ENCODE results near the gene UROS.

The UROS gene

DNA sequence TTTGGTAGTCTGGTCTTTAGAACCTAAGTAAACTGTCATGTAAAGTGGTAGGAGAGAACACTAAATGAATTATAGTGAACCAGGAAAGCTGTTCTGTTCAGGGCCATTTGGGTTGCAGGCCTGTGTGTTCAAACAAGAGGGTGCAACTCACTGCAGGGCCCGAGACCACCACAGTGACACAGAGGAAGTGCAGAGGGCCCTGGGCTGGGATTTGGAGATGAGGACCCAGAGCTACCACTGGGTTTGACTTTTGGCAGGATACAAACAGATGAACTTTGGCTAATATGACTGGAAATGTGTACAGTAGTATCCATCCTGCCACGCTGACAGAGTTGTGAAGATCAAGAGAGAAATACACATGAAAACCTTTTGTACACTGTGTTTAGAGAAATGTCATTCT lies 57.2 kb downstream of the UROS start:
- Mint-ChIP-seq H3K4me3 (no peak overlapping the region), H3K9me3 (no peaks in the 10 kb centered on the region), H3K27ac (no peak overlapping the region), H3K27me3 (ENCODE audit: low read depth) (no peaks in the 10 kb centered on the region), H3K36me3 (ENCODE audit: low read depth) (peaks cover 63% of the 10 kb centered on the region), H3K4me1 (peaks cover 23% of the 10 kb centered on the region)
- TF ChIP-seq, protein P1, sequence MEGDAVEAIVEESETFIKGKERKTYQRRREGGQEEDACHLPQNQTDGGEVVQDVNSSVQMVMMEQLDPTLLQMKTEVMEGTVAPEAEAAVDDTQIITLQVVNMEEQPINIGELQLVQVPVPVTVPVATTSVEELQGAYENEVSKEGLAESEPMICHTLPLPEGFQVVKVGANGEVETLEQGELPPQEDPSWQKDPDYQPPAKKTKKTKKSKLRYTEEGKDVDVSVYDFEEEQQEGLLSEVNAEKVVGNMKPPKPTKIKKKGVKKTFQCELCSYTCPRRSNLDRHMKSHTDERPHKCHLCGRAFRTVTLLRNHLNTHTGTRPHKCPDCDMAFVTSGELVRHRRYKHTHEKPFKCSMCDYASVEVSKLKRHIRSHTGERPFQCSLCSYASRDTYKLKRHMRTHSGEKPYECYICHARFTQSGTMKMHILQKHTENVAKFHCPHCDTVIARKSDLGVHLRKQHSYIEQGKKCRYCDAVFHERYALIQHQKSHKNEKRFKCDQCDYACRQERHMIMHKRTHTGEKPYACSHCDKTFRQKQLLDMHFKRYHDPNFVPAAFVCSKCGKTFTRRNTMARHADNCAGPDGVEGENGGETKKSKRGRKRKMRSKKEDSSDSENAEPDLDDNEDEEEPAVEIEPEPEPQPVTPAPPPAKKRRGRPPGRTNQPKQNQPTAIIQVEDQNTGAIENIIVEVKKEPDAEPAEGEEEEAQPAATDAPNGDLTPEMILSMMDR (IDR thresholded peaks at IDR 0.05; ENCODE audit: unreplicated experiment in 3 of 3) = no peak

GRCh38 chr10:125762692-125763648 lies 60.1 kb downstream of the UROS start:
- Mint-ChIP-seq H3K27ac (no peak overlapping the region), H3K4me1 (peaks cover 6% of the 10 kb centered on the region), H3K27me3 (ENCODE audit: low read depth) (no peaks in the 10 kb centered on the region), H3K4me3 (no peak overlapping the region), H3K36me3 (ENCODE audit: low read depth) (peaks cover 75% of the 10 kb centered on the region), H3K9me3 (no peaks in the 10 kb centered on the region)
- TF ChIP-seq, protein P1 (IDR thresholded peaks at IDR 0.05; ENCODE audit: unreplicated experiment in 3 of 3) = no peak

DNA sequence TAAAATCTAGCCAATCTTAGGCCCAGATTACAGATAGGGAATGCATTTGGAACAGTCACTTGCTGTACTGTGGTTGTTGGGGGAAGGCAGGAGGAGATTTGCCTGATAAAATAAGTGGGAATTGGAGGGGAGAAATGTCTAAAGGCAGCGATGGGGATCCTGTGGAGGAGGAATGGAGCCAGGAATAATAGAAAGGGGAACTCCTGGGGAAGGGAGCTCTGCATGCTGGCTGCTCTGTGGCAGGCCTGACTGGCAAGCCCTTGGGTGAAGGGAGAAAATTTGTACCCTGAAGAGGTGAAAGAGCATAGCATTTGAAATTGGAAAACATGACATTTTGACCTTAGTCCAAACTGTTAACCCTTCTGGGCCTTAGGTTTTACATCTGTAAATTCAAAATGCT lies 61.1 kb downstream of the UROS start:
- H3K36me3 Mint-ChIP-seq (ENCODE audit: low read depth) = peaks cover 75% of the 10 kb centered on the region
- H3K9me3 Mint-ChIP-seq = no peaks in the 10 kb centered on the region
- TF ChIP-seq, protein P1 (IDR thresholded peaks at IDR 0.05; ENCODE audit: unreplicated experiment in 3 of 3) = no peak
- H3K4me1 Mint-ChIP-seq = peaks cover 3% of the 10 kb centered on the region
- H3K27me3 Mint-ChIP-seq (ENCODE audit: low read depth) = no peaks in the 10 kb centered on the region
- H3K27ac Mint-ChIP-seq = no peak overlapping the region
- H3K4me3 Mint-ChIP-seq = no peak overlapping the region

- H3K9me3 Mint-ChIP-seq = no peaks in the 10 kb centered on the region
- peaks cover 80% of the 10 kb centered on the region for H3K36me3 Mint-ChIP-seq (ENCODE audit: low read depth)
- no peak overlapping the region for H3K27ac Mint-ChIP-seq
These were observed 65.3 kb downstream of the UROS start for GRCh38 chr10:125757742-125758141.

DNA sequence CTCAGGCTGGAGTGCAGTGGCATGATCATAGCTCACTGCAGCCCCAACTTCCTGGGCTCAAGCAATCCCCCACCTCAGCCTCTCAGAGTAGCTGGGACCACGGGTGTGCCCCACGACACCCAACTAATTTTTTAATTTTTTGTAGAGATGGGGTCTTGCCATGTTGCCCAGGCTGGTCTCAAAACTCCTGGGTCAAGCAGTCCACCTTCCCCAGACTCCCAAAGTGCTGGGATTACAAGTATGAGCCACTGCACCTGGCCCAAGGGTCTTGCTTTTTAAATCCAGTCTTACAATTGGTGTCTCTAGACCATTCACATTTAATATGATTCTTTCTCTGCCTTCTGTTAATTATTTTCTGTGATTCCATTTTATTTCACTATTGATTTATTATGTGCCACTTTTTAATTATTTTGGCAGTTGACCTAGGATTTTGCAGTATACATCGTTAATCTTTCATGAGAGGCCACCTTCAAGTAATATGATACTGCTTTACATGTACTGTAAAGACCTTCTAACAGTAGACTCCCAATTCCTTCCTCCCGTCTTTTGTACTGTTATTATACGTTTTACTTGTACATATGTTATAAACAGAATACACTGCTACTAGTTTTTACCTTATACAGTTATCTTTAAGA lies 66.1 kb downstream of the UROS start:
- Mint-ChIP-seq H3K27me3 (ENCODE audit: low read depth) (no peaks in the 10 kb centered on the region), H3K4me1 (peaks cover 4% of the 10 kb centered on the region), H3K27ac (no peak overlapping the region), H3K4me3 (no peak overlapping the region), H3K36me3 (ENCODE audit: low read depth) (peaks cover 79% of the 10 kb centered on the region), H3K9me3 (no peaks in the 10 kb centered on the region)
- TF ChIP-seq, protein P1 (IDR thresholded peaks at IDR 0.05; ENCODE audit: unreplicated experiment in 3 of 3) = no peak

More at GRCh38 chr10:125757742-125758141, 65.3 kb downstream of the UROS start:
- Mint-ChIP-seq H3K4me1 (peaks cover 4% of the 10 kb centered on the region), H3K27me3 (ENCODE audit: low read depth) (no peaks in the 10 kb centered on the region), H3K4me3 (no peak overlapping the region)
- TF ChIP-seq, protein P1 (IDR thresholded peaks at IDR 0.05; ENCODE audit: unreplicated experiment in 3 of 3) = no peak
